GM23248 (cell line): Measurements from ENCODE around the gene ZDHHC14. TPM values are rescaled to one million over a fixed set of nuclear protein-coding genes. Genes with fewer than 3 reads are reported as not detected.

Source experiments
- DNase-seq: peaks from one replicate; pipeline ENCODE4 v3.0.0-alpha.2; 2015
- H2AFZ ChIP-seq: fragments of 200-600 bp; sonication (generic); 2 replicates; pipeline ENCODE4 v1.6.1; 2016; ENCODE audit warnings: antibody characterized with exemption
- H3F3A ChIP-seq: fragments of 200-600 bp; sonication (generic); 2 replicates; pipeline ENCODE4 v1.6.1; 2016; ENCODE audit warnings: mild to moderate bottlenecking, antibody characterized with exemption, mixed run types; ENCODE audit not compliant: insufficient read depth
- H3K27ac ChIP-seq: fragments of 200-600 bp; sonication (generic); 2 replicates; pipeline ENCODE4 v1.5.1; 2016; ENCODE audit warnings: mild to moderate bottlenecking
- H3K27me3 ChIP-seq: fragments of 200-600 bp; sonication (generic); replicated peaks from 2 replicates; pipeline ENCODE4 v1.6.1; 2016; ENCODE audit warnings: mild to moderate bottlenecking; ENCODE audit not compliant: insufficient read depth
- H3K36me3 ChIP-seq: fragments of 200-600 bp; sonication (generic); 2 replicates; pipeline ENCODE4 v1.6.1; 2016; ENCODE audit warnings: low read depth, mild to moderate bottlenecking
- H3K4me1 ChIP-seq: fragments of 200-600 bp; sonication (generic); 2 replicates; pipeline ENCODE4 v1.6.1; 2016; ENCODE audit warnings: mild to moderate bottlenecking; ENCODE audit not compliant: insufficient read depth
- H3K4me2 ChIP-seq: fragments of 200-600 bp; sonication (generic); one replicate; pipeline ENCODE4 v1.6.1; 2016; ENCODE audit warnings: mild to moderate bottlenecking; ENCODE audit not compliant: unreplicated experiment
- H3K4me3 ChIP-seq: fragments of 200-600 bp; sonication (generic); 2 replicates; pipeline ENCODE4 v1.5.1; 2016; ENCODE audit warnings: mild to moderate bottlenecking
- H3K79me2 ChIP-seq: fragments of 200-600 bp; sonication (generic); 2 replicates; pipeline ENCODE4 v1.6.1; 2016; ENCODE audit warnings: mild to moderate bottlenecking; ENCODE audit not compliant: insufficient read depth
- H3K9ac ChIP-seq: fragments of 200-600 bp; sonication (generic); 2 replicates; pipeline ENCODE4 v1.6.1; 2016; ENCODE audit warnings: mild to moderate bottlenecking
- H3K9me2 ChIP-seq: fragments of 200-600 bp; sonication (generic); 2 replicates; pipeline ENCODE4 v1.6.1; 2016; ENCODE audit warnings: mixed run types, mild to moderate bottlenecking, moderate library complexity; ENCODE audit not compliant: insufficient read depth
- H3K9me3 ChIP-seq: fragments of 200-600 bp; sonication (generic); one replicate; pipeline ENCODE4 v1.6.1; 2017; ENCODE audit warnings: low read depth
- H4K20me1 ChIP-seq: fragments of 200-600 bp; sonication (generic); 2 replicates; pipeline ENCODE4 v1.6.0; 2016; ENCODE audit not compliant: insufficient read depth
- EZH2 ChIP-seq: fragments of 200-600 bp; sonication (generic); IDR thresholded peaks from 2 replicates; pipeline ENCODE4 v1.6.1; 2018; ENCODE audit warnings: antibody characterized with exemption, mild to moderate bottlenecking; ENCODE audit not compliant: insufficient read depth, poor library complexity, severe bottlenecking
- EZH2phosphoT487 ChIP-seq: fragments of 200-600 bp; sonication (generic); IDR thresholded peaks from 2 replicates; pipeline ENCODE4 v1.6.1; 2018; ENCODE audit warnings: antibody characterized with exemption, moderate library complexity, mild to moderate bottlenecking, low read depth; ENCODE audit not compliant: insufficient read depth
- WGBS, 2 experiments: methylation state at CpG; one replicate each; pipeline ENCODE4 v1.1.6; 2015 to 2017; ENCODE audit warnings: low lambda C conversion rate in 2 of 2, low coverage in 1 of 2; ENCODE audit errors: missing lambda C conversion rate in 2 of 2; 5-methylcytosine and 5-hydroxymethylcytosine counted together
- in situ Hi-C: fragments of 300-500 bp; cut with MboI; formaldehyde crosslinking; loops from 2 replicates; pipeline ENCODE4 v1.15.0; 2020
- microRNA-seq: library from miRNA; unstranded; fragments of <30 nt; microRNA quantifications from one replicate; pipeline ENCODE4, GENCODE V29; 2016; ENCODE audit warnings: borderline number of aligned reads
- polyA plus RNA-seq: library from polyadenylated mRNA; unstranded; fragments of >200 nt; fragmentation: Nextera tagmentation; extraction: Ambion mirVana; gene quantifications from 2 replicates; pipeline ENCODE4 v1.2.1, GENCODE V29; 2016
- small RNA-seq: library from RNA; depleted of rRNA; stranded (forward); fragments of <200 nt; gene quantifications from one replicate; pipeline ENCODE3, GENCODE V24; 2014; ENCODE audit warnings: low read depth, low replicate concordance
- total RNA-seq: library from RNA; depleted of rRNA; stranded (reverse); fragments of >200 nt; shearing (Covaris generic); gene quantifications from 2 replicates; pipeline ENCODE4 v1.2.3, GENCODE V29; 2014; rRNA removed

Gene ZDHHC14
- total and polyA plus RNA-seq, 2 experiments from 2014 or later, result 1.4 to 4.5 TPM

GRCh38 chr6:157724960-157725741 lies 344.2 kb downstream of the ZDHHC14 start:
- in situ Hi-C loops, result no loop called here
- Histone ChIP-seq H3K9me3 (no peaks in the 10 kb centered on the region), H3F3A (0 out of 2 replicates have a peak, but pooled peaks cover 7% of the 10 kb centered on the region), H3K36me3 (no peaks in the 10 kb centered on the region), H3K4me3 (no peak overlapping the region), H3K9ac (no peak overlapping the region), H3K4me2 (no peak overlapping the region), H3K27ac (no peak overlapping the region), H4K20me1 (no peaks in the 10 kb centered on the region), H3K9me2 (no peaks in the 10 kb centered on the region), H3K79me2 (no peaks in the 10 kb centered on the region), H3K27me3 (no peaks in the 10 kb centered on the region), H3K4me1 (no peaks in the 10 kb centered on the region), H2AFZ (no peak overlapping the region)
- DNase-seq, result no peak
- WGBS, 2 experiments, result 42 to 45% methylated on average over 10 of the region's 10 CpGs
- no peak for TF ChIP-seq EZH2
- no peak for TF ChIP-seq EZH2phosphoT487

- H4K20me1 ChIP-seq, result no peaks in the 10 kb centered on the region
- no peaks in the 10 kb centered on the region for H3K9me3 ChIP-seq
- no peaks in the 10 kb centered on the region for H3K4me1 ChIP-seq
- no peak overlapping the region for H3K27ac ChIP-seq
- 0 out of 2 replicates have a peak, but pooled peaks cover 7% of the 10 kb centered on the region for H3F3A ChIP-seq
- no peak for DNase-seq
- no peak overlapping the region for H2AFZ ChIP-seq
- H3K4me3 ChIP-seq, result no peak overlapping the region
- in situ Hi-C loops, result no loop called here
- WGBS, 2 experiments, result 54% methylated on average over 7 of the region's 7 CpGs
- H3K4me2 ChIP-seq, result no peak overlapping the region
- no peaks in the 10 kb centered on the region for H3K79me2 ChIP-seq
- TF ChIP-seq EZH2, result no peak
- TF ChIP-seq EZH2phosphoT487, result no peak
- no peak overlapping the region for H3K9ac ChIP-seq
- no peaks in the 10 kb centered on the region for H3K27me3 ChIP-seq
- no peaks in the 10 kb centered on the region for H3K9me2 ChIP-seq
- no peaks in the 10 kb centered on the region for H3K36me3 ChIP-seq
Measured at GRCh38 chr6:157725836-157726235, 344.8 kb downstream of the ZDHHC14 start.

- Histone ChIP-seq H3K9me2 (no peaks in the 10 kb centered on the region), H3K9ac (no peak overlapping the region), H3K36me3 (no peaks in the 10 kb centered on the region), H3K9me3 (no peaks in the 10 kb centered on the region), H3K4me1 (no peaks in the 10 kb centered on the region), H3K79me2 (no peaks in the 10 kb centered on the region), H3K4me3 (no peak overlapping the region), H3F3A (0 out of 2 replicates have a peak, but pooled peaks cover 7% of the 10 kb centered on the region), H3K27me3 (no peaks in the 10 kb centered on the region), H4K20me1 (no peaks in the 10 kb centered on the region), H3K27ac (no peak overlapping the region), H2AFZ (no peak overlapping the region), H3K4me2 (no peak overlapping the region)
- 31 to 42% methylated on average over 7 of the region's 7 CpGs for WGBS, 2 experiments
- DNase-seq, result no peak
- no peak for TF ChIP-seq EZH2
- no peak for TF ChIP-seq EZH2phosphoT487
- in situ Hi-C loops, result no loop called here
Measured at GRCh38 chr6:157726892-157727628, 346.1 kb downstream of the ZDHHC14 start.

Small RNA genes lying within 50 kb of the gene (microRNA-seq; reads per million reads assigned to microRNA genes)
- gene MIR3692, result not detected

Small RNA genes lying within 50 kb of the gene (small RNA-seq; reads per million reads assigned to genes)
- not detected for gene MIR3692

Other genes with a start within 250 kb of the ZDHHC14 start
- 6.4 and 7.5 TPM in 2 replicates for gene TMEM242, start 57.7 kb upstream of the ZDHHC14 start, total RNA-seq
- gene TMEM242, start 57.7 kb upstream of the ZDHHC14 start, polyA plus RNA-seq, result 14.5 TPM in 2 replicates